Calu3 (cell line): ENCODE results near the gene SNTG2. TPM values are rescaled to one million over a fixed set of nuclear protein-coding genes. Genes with fewer than 3 reads are reported as not detected.
"Not testable (repeated sequence)": the region's sequence is repeated elsewhere in the genome, so short reads cannot be mapped to it uniquely, and the experiment has no call there.

ENCODE experiments used
- BruUV-seq: library from RNA; stranded (reverse); fragments of 400-500 nt; replicated peaks from 2 replicates; lab custom pipeline; 2021; lab: Mats Ljungman, UMichigan
- CTCF ChIA-PET: fragments of 300-600 bp; sonication (Branson Sonifier 250); formaldehyde crosslinking; loops from one replicate; lab custom pipeline; 2022; ENCODE audit warnings: antibody characterized with exemption; lab: Charles Lee
- DNase-seq: peaks from one replicate; pipeline ENCODE4 v3.0.0; 2022
- H3K27ac Mint-ChIP-seq: one replicate; pipeline ENCODE4 v1.8.0; 2022; ENCODE audit warnings: mixed read lengths; ENCODE audit not compliant: unreplicated experiment
- H3K27me3 Mint-ChIP-seq: one replicate; pipeline ENCODE4 v1.8.0; 2022; ENCODE audit warnings: mixed read lengths; ENCODE audit not compliant: unreplicated experiment
- H3K36me3 Mint-ChIP-seq: one replicate; pipeline ENCODE4 v1.8.0; 2022; ENCODE audit warnings: mild to moderate bottlenecking, moderate library complexity, mixed read lengths; ENCODE audit not compliant: insufficient read depth, unreplicated experiment
- H3K4me1 Mint-ChIP-seq: one replicate; pipeline ENCODE4 v1.8.0; 2022; ENCODE audit warnings: mild to moderate bottlenecking, low read depth, mixed read lengths; ENCODE audit not compliant: unreplicated experiment
- H3K4me3 Mint-ChIP-seq: one replicate; pipeline ENCODE4 v1.8.0; 2022; ENCODE audit warnings: mild to moderate bottlenecking, low read depth, moderate library complexity, mixed read lengths; ENCODE audit not compliant: unreplicated experiment
- H3K9me3 Mint-ChIP-seq: one replicate; pipeline ENCODE4 v1.8.0; 2022; ENCODE audit warnings: low read depth, mixed read lengths; ENCODE audit not compliant: unreplicated experiment
- intact Hi-C: fragments of 100-400 bp; cut with micrococcal nuclease; formaldehyde crosslinking; loops from one replicate; pipeline ENCODE4 v1.10.0; 2022; ENCODE audit not compliant: unreplicated experiment
- total RNA-seq: library from RNA; stranded (reverse); gene quantifications from 2 replicates; pipeline ENCODE4 v1.2.3, GENCODE V29; 2022
- TF ChIP-seq, protein P1 (sequence below): fragments of 200-600 bp; IDR thresholded peaks from one replicate; pipeline ENCODE4 v1.8.0; 2022; ENCODE audit warnings: antibody characterized with exemption; ENCODE audit not compliant: unreplicated experiment

Gene SNTG2
- total RNA-seq, 1 experiment from 2014 or later = not detected

DNA sequence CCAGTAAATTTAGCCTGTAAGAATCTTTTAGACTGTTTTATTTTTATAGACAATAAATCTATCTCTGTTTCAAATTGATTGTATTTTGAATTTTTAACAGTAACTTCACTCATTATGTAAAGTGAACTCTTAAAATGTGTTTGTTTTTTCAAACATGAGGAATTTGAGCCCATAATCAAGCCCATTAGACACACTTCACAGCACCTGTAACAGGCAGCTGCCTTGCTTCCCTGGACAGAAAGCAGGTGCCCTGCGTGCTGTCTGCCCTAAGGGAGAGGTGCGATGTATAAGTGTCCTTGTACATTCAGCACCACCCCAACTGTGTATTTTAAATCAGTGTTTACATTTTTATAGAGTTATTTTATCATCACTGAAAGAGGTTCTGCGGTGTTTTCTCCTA lies 276.1 kb downstream of the SNTG2 start:
- intact Hi-C loops = no loop called here
- H3K36me3 Mint-ChIP-seq = peaks cover 5% of the 10 kb centered on the region
- no TSS peak for BruUV-seq
- H3K4me1 Mint-ChIP-seq = no peaks in the 10 kb centered on the region
- no peak for DNase-seq
- CTCF ChIA-PET = no interaction called here
- H3K27me3 Mint-ChIP-seq = no peaks in the 10 kb centered on the region
- peaks cover 10% of the 10 kb centered on the region for H3K9me3 Mint-ChIP-seq
- no peak overlapping the region for H3K4me3 Mint-ChIP-seq
- TF ChIP-seq, protein P1, sequence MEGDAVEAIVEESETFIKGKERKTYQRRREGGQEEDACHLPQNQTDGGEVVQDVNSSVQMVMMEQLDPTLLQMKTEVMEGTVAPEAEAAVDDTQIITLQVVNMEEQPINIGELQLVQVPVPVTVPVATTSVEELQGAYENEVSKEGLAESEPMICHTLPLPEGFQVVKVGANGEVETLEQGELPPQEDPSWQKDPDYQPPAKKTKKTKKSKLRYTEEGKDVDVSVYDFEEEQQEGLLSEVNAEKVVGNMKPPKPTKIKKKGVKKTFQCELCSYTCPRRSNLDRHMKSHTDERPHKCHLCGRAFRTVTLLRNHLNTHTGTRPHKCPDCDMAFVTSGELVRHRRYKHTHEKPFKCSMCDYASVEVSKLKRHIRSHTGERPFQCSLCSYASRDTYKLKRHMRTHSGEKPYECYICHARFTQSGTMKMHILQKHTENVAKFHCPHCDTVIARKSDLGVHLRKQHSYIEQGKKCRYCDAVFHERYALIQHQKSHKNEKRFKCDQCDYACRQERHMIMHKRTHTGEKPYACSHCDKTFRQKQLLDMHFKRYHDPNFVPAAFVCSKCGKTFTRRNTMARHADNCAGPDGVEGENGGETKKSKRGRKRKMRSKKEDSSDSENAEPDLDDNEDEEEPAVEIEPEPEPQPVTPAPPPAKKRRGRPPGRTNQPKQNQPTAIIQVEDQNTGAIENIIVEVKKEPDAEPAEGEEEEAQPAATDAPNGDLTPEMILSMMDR = no peak
- H3K27ac Mint-ChIP-seq = no peak overlapping the region

- no peaks in the 10 kb centered on the region for H3K4me1 Mint-ChIP-seq
- TF ChIP-seq, protein P1 = no peak
- CTCF ChIA-PET = no interaction called here
- intact Hi-C loops = no loop called here
- BruUV-seq = no TSS peak
- H3K27ac Mint-ChIP-seq = no peak overlapping the region
- no peak overlapping the region for H3K4me3 Mint-ChIP-seq
- H3K36me3 Mint-ChIP-seq = no peaks in the 10 kb centered on the region
- peaks cover 6% of the 10 kb centered on the region for H3K9me3 Mint-ChIP-seq
- no peak for DNase-seq
- no peaks in the 10 kb centered on the region for H3K27me3 Mint-ChIP-seq
Measured at GRCh38 chr2:1227274-1227900, 276.7 kb downstream of the SNTG2 start.

DNA sequence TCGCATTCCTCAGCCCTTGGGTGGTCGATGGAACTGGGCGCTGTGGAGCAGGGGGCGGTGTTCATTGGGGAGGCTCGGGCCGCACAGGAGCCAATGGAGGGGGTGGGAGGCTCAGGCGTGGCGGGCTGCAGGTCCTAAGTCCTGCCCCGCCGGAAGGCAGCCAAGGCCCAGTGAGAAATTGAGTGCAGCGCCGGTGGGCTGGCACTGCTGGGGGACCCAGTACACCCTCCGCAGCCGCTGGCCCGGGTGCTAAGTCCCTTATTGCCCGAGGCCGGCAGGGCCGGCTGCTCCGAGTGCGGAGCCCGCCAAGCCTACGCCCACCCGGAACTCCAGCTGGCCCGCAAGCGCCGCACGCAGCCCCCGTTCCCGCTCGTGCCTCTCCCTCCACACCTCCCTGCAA lies 278.9 kb downstream of the SNTG2 start:
- DNase-seq, BruUV-seq, H3K9me3 Mint-ChIP-seq, H3K27ac Mint-ChIP-seq, H3K4me3 Mint-ChIP-seq, CTCF ChIA-PET, intact Hi-C loops, H3K27me3 Mint-ChIP-seq, H3K4me1 Mint-ChIP-seq, H3K36me3 Mint-ChIP-seq: not testable (repeated sequence)

DNA sequence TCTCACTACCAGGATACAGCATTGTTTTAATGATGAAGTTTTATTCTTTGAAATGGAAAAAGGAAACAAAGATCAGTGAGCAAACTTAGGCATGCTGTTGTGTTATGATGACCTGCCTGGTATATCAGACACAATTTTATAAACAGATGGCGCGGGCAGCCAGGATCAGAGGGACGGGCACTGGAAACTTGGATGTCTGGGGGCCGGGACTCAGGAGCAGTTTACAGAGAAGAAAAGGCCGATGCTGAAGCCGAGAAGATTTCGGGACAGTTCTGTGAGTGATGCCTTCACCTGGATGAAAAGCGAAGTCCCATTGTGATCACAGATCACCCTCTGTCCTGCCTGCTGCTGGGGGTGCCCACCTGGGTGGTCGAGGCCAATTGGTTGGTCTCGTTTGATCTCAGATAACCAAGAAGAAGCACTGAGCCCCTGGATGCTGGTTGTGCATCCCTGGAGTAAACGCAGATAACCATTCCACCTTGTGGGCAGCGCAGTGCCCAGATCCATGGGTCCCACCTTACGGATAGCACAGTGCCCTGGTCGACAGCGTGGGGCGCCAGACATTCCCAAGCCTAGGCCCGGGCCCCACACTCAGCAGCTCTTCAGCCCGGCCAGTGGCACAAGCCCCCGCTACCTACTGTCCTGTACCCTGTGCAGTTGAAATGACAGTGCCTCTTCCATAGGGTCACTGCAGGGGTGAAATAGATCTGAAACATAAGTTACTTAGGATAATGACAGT lies 279.7 kb downstream of the SNTG2 start:
- no peaks in the 10 kb centered on the region for H3K4me1 Mint-ChIP-seq

More for the DNA sequence above, 279.7 kb downstream of the SNTG2 start:
- intact Hi-C loops = no loop called here
- DNase-seq = no peak
- H3K27me3 Mint-ChIP-seq = no peaks in the 10 kb centered on the region
- no TSS peak for BruUV-seq
- H3K4me3 Mint-ChIP-seq = no peak overlapping the region
- no peaks in the 10 kb centered on the region for H3K36me3 Mint-ChIP-seq
- peaks cover 5% of the 10 kb centered on the region for H3K9me3 Mint-ChIP-seq
- no peak overlapping the region for H3K27ac Mint-ChIP-seq
- TF ChIP-seq, protein P1 = no peak
- CTCF ChIA-PET = no interaction called here
